ENCODE results near the gene DOK7.

GRCh38 chr4:3515646-3516045, 52.5 kb downstream of the DOK7 start:
- TF ChIP-seq, protein P1, sequence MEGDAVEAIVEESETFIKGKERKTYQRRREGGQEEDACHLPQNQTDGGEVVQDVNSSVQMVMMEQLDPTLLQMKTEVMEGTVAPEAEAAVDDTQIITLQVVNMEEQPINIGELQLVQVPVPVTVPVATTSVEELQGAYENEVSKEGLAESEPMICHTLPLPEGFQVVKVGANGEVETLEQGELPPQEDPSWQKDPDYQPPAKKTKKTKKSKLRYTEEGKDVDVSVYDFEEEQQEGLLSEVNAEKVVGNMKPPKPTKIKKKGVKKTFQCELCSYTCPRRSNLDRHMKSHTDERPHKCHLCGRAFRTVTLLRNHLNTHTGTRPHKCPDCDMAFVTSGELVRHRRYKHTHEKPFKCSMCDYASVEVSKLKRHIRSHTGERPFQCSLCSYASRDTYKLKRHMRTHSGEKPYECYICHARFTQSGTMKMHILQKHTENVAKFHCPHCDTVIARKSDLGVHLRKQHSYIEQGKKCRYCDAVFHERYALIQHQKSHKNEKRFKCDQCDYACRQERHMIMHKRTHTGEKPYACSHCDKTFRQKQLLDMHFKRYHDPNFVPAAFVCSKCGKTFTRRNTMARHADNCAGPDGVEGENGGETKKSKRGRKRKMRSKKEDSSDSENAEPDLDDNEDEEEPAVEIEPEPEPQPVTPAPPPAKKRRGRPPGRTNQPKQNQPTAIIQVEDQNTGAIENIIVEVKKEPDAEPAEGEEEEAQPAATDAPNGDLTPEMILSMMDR (conservative IDR thresholded peaks at IDR 0.05), result no peak
- no peak for TF ChIP-seq EZH2 (IDR thresholded peaks at IDR 0.05; ENCODE audit: low read depth)

Measured in PC-9 (cell line).